Measurements from ENCODE around the gene AANAT.

- no peak for TF ChIP-seq CTCF (conservative IDR thresholded peaks at IDR 0.05)
- TF ChIP-seq EZH2 (IDR thresholded peaks at IDR 0.05; ENCODE audit: low read depth), result no peak
Observed at GRCh38 chr17:76476736-76477135, 9.3 kb downstream of the AANAT start.

Measured in PC-9 (cell line).